ENCODE data around the gene SMARCA1.

SMARCA1 gene

DNA sequence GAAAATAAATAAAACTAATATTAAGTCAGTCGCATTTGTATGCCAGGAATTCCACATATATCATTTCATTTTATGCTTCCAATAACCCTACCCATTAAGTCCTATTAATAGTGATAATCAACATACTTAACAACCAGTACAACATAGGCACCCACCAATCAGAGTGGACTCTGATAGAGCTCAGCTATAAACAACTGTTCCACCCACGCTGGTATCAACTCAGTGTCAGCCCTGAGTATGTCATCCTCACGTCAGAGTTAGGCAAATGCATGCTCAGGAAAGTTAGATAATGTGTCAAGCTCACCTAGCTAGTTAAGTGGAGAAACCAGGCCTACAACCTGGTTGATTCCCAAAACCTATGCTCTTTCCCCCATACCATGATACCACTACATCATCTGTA is 89.3 kb downstream of the SMARCA1 start:
- no peaks in the 10 kb centered on the region for H4K20me1 ChIP-seq (ENCODE audit: insufficient read depth, low read length)
- H3F3A ChIP-seq (ENCODE audit: insufficient read depth, low read length), result no peaks in the 10 kb centered on the region
- no peaks in the 10 kb centered on the region for H3K9me2 ChIP-seq (replicated peaks; ENCODE audit: insufficient read depth, low read length)
- no peak overlapping the region for H3K4me2 ChIP-seq (ENCODE audit: low read depth, low read length)
- TF ChIP-seq EZH2 (optimal IDR thresholded peaks at IDR 0.05; ENCODE audit: low read depth, low read length), result no peak
- no peak for TF ChIP-seq EZH2phosphoT487 (IDR thresholded peaks at IDR 0.05; ENCODE audit: low read length)
- no peak for TF ChIP-seq CTCF (IDR thresholded peaks at IDR 0.05; ENCODE audit: low read length)
- H3K27ac ChIP-seq (ENCODE audit: low read length), result no peak overlapping the region
- no peak overlapping the region for H3K9ac ChIP-seq (ENCODE audit: low read length)
- DNase-seq, result no peak
- H2AFZ ChIP-seq (ENCODE audit: low read length), result no peak overlapping the region
- no peaks in the 10 kb centered on the region for H3K9me3 ChIP-seq (replicated peaks; ENCODE audit: insufficient read depth, low read length)
- no peaks in the 10 kb centered on the region for H3K27me3 ChIP-seq (replicated peaks; ENCODE audit: insufficient read depth, low read length)
- H3K79me2 ChIP-seq (ENCODE audit: low read length), result no peaks in the 10 kb centered on the region
- H3K36me3 ChIP-seq (replicated peaks; ENCODE audit: insufficient read depth, low read length), result no peaks in the 10 kb centered on the region
- H3K4me1 ChIP-seq (ENCODE audit: low read length), result no peaks in the 10 kb centered on the region
- H3K4me3 ChIP-seq (ENCODE audit: low read length), result no peak overlapping the region

GRCh38 chrX:129433461-129433860 is 89.8 kb downstream of the SMARCA1 start:
- Histone ChIP-seq H3K79me2 (ENCODE audit: low read length) (no peaks in the 10 kb centered on the region), H3K4me1 (ENCODE audit: low read length) (no peaks in the 10 kb centered on the region), H3K27ac (ENCODE audit: low read length) (no peak overlapping the region), H3K36me3 (replicated peaks; ENCODE audit: insufficient read depth, low read length) (no peaks in the 10 kb centered on the region), H3K9me2 (replicated peaks; ENCODE audit: insufficient read depth, low read length) (no peaks in the 10 kb centered on the region), H3K4me3 (ENCODE audit: low read length) (no peak overlapping the region), H2AFZ (ENCODE audit: low read length) (no peak overlapping the region), H3F3A (ENCODE audit: insufficient read depth, low read length) (no peaks in the 10 kb centered on the region), H3K4me2 (ENCODE audit: low read depth, low read length) (no peak overlapping the region), H3K9me3 (replicated peaks; ENCODE audit: insufficient read depth, low read length) (no peaks in the 10 kb centered on the region), H4K20me1 (ENCODE audit: insufficient read depth, low read length) (no peaks in the 10 kb centered on the region), H3K27me3 (replicated peaks; ENCODE audit: insufficient read depth, low read length) (no peaks in the 10 kb centered on the region), H3K9ac (ENCODE audit: low read length) (no peak overlapping the region)
- TF ChIP-seq EZH2 (optimal IDR thresholded peaks at IDR 0.05; ENCODE audit: low read depth, low read length) (no peak), CTCF (IDR thresholded peaks at IDR 0.05; ENCODE audit: low read length) (no peak), EZH2phosphoT487 (IDR thresholded peaks at IDR 0.05; ENCODE audit: low read length) (no peak)
- DNase-seq, result no peak

DNA sequence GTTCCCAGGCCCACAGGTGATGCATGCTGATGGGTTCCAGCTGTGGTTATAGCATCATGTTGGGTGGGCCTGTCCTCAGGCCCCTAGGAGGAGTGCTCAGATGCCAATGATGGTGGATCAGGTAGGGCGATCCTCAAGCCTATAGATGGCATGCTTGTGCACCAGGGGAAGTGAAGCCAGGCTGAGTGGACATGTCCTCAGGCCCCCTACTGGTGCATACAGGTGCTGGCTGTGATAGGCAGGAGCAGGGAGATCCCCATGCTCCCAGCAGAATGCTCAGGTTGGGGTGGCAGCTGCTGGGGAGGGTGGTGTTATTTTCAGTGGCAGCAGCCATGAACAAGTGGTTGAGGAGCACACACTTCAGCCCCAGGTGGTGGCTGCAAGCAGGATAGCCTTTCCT is 96.0 kb downstream of the SMARCA1 start:
- H3K9me3 ChIP-seq (replicated peaks; ENCODE audit: insufficient read depth, low read length), result no peaks in the 10 kb centered on the region
- no peaks in the 10 kb centered on the region for H3K27me3 ChIP-seq (replicated peaks; ENCODE audit: insufficient read depth, low read length)
- no peak overlapping the region for H3K9ac ChIP-seq (ENCODE audit: low read length)
- DNase-seq, result no peak
- no peak overlapping the region for H3K4me3 ChIP-seq (ENCODE audit: low read length)
- H3K9me2 ChIP-seq (replicated peaks; ENCODE audit: insufficient read depth, low read length), result no peaks in the 10 kb centered on the region
- H3F3A ChIP-seq (ENCODE audit: insufficient read depth, low read length), result no peaks in the 10 kb centered on the region
- no peaks in the 10 kb centered on the region for H3K36me3 ChIP-seq (replicated peaks; ENCODE audit: insufficient read depth, low read length)
- no peak for TF ChIP-seq EZH2 (optimal IDR thresholded peaks at IDR 0.05; ENCODE audit: low read depth, low read length)
- TF ChIP-seq CTCF (IDR thresholded peaks at IDR 0.05; ENCODE audit: low read length), result no peak
- no peak for TF ChIP-seq EZH2phosphoT487 (IDR thresholded peaks at IDR 0.05; ENCODE audit: low read length)
- no peak overlapping the region for H3K27ac ChIP-seq (ENCODE audit: low read length)
- no peak overlapping the region for H2AFZ ChIP-seq (ENCODE audit: low read length)
- H4K20me1 ChIP-seq (ENCODE audit: insufficient read depth, low read length), result no peaks in the 10 kb centered on the region
- H3K4me2 ChIP-seq (ENCODE audit: low read depth, low read length), result no peak overlapping the region
- no peaks in the 10 kb centered on the region for H3K79me2 ChIP-seq (ENCODE audit: low read length)
- H3K4me1 ChIP-seq (ENCODE audit: low read length), result no peaks in the 10 kb centered on the region

Data from MM.1S (cell line).